Smooth muscle cell (in vitro differentiated cells): ENCODE measurements around the gene SREBF2. TPM values are rescaled to one million over a fixed set of nuclear protein-coding genes. Genes with fewer than 3 reads are reported as not detected.

ENCODE experiments used
- DNase-seq: peaks from one replicate; lab custom pipeline; 2025; ENCODE audit not compliant: unreplicated experiment; lab: John Stamatoyannopoulos, UW
- H2AFZ ChIP-seq: fragments of 200-600 bp; sonication (generic); 2 replicates; pipeline ENCODE4 v1.6.0; 2016; ENCODE audit warnings: antibody characterized with exemption, low read depth, mild to moderate bottlenecking
- H3F3A ChIP-seq: fragments of 200-600 bp; sonication (generic); 2 replicates; pipeline ENCODE4 v1.6.0; 2017; ENCODE audit warnings: antibody characterized with exemption, low read depth
- H3K27ac ChIP-seq: fragments of 200-600 bp; sonication (generic); 2 replicates; pipeline ENCODE4 v1.5.1; 2016; ENCODE audit warnings: low read depth, mild to moderate bottlenecking
- H3K27me3 ChIP-seq: fragments of 200-600 bp; sonication (generic); 2 replicates; pipeline ENCODE4 v1.6.1; 2016; ENCODE audit warnings: low read depth, mild to moderate bottlenecking
- H3K36me3 ChIP-seq: fragments of 200-600 bp; sonication (generic); 2 replicates; pipeline ENCODE4 v1.5.1; 2016; ENCODE audit warnings: low read depth
- H3K4me1 ChIP-seq: fragments of 200-600 bp; sonication (generic); 2 replicates; pipeline ENCODE4 v1.5.1; 2016; ENCODE audit warnings: low read depth
- H3K4me2 ChIP-seq: fragments of 200-600 bp; sonication (generic); 2 replicates; pipeline ENCODE4 v1.6.0; 2016; ENCODE audit warnings: mild to moderate bottlenecking
- H3K4me3 ChIP-seq: fragments of 200-600 bp; sonication (generic); 2 replicates; pipeline ENCODE4 v1.5.1; 2016; ENCODE audit warnings: mild to moderate bottlenecking
- H3K79me2 ChIP-seq: fragments of 200-600 bp; sonication (generic); 2 replicates; pipeline ENCODE4 v1.6.0; 2016; ENCODE audit warnings: low read depth, mild to moderate bottlenecking
- H3K9ac ChIP-seq: fragments of 200-600 bp; sonication (generic); 2 replicates; pipeline ENCODE4 v1.6.0; 2016; ENCODE audit warnings: low read depth
- H3K9me3 ChIP-seq: fragments of 200-600 bp; sonication (generic); replicated peaks from 2 replicates; pipeline ENCODE4 v1.5.1; 2016; ENCODE audit warnings: low read depth
- H4K20me1 ChIP-seq: fragments of 200-600 bp; sonication (generic); 2 replicates; pipeline ENCODE4 v1.6.0; 2016; ENCODE audit warnings: low read depth
- WGBS: methylation state at CpG from one replicate; pipeline ENCODE4 v1.1.7; 2016; ENCODE audit warnings: low lambda C conversion rate; 5-methylcytosine and 5-hydroxymethylcytosine counted together
- polyA plus RNA-seq: library from polyadenylated mRNA; unstranded; fragments of >200 nt; fragmentation: Nextera tagmentation; extraction: Ambion mirVana; gene quantifications from 2 replicates; pipeline ENCODE4 v1.2.1, GENCODE V29; 2016
- total RNA-seq: library from RNA; depleted of rRNA; stranded (reverse); fragments of >200 nt; gene quantifications from 2 replicates; pipeline ENCODE4 v1.2.3, GENCODE V29; 2014
- TF ChIP-seq, protein P1 (sequence below): fragments of 200-600 bp; sonication (generic); IDR thresholded peaks from 2 replicates; pipeline ENCODE4 v1.5.1; 2017; ENCODE audit warnings: borderline replicate concordance, mild to moderate bottlenecking, antibody characterized with exemption; ENCODE audit not compliant: insufficient read depth, poor library complexity, severe bottlenecking

Gene SREBF2
- total and polyA plus RNA-seq, 2 experiments from 2014 or later = 62.9 to 78.2 TPM

- Histone ChIP-seq H3K27ac (no peak overlapping the region), H3K9ac (no peak overlapping the region), H4K20me1 (peaks cover 48% of the 10 kb centered on the region), H3K4me3 (peak overlapping the region; percentile 38), H3K4me2 (peak overlapping the region; percentile 89), H3K9me3 (no peaks in the 10 kb centered on the region), H2AFZ (no peak overlapping the region), H3K79me2 (no peaks in the 10 kb centered on the region), H3K4me1 (peaks cover 7% of the 10 kb centered on the region), H3K27me3 (peaks cover 74% of the 10 kb centered on the region), H3K36me3 (no peaks in the 10 kb centered on the region), H3F3A (no peaks in the 10 kb centered on the region)
- no peak for DNase-seq
- TF ChIP-seq, protein P1, sequence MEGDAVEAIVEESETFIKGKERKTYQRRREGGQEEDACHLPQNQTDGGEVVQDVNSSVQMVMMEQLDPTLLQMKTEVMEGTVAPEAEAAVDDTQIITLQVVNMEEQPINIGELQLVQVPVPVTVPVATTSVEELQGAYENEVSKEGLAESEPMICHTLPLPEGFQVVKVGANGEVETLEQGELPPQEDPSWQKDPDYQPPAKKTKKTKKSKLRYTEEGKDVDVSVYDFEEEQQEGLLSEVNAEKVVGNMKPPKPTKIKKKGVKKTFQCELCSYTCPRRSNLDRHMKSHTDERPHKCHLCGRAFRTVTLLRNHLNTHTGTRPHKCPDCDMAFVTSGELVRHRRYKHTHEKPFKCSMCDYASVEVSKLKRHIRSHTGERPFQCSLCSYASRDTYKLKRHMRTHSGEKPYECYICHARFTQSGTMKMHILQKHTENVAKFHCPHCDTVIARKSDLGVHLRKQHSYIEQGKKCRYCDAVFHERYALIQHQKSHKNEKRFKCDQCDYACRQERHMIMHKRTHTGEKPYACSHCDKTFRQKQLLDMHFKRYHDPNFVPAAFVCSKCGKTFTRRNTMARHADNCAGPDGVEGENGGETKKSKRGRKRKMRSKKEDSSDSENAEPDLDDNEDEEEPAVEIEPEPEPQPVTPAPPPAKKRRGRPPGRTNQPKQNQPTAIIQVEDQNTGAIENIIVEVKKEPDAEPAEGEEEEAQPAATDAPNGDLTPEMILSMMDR = no peak
- whole genome bisulfite sequencing = 40% methylated on average over 16 of the region's 37 CpGs
Observed at GRCh38 chr22:41911001-41911611, 78.2 kb downstream of the SREBF2 start.

- Histone ChIP-seq H3K4me3 (no peak overlapping the region), H3K9me3 (no peaks in the 10 kb centered on the region), H3K9ac (no peak overlapping the region), H3K27ac (no peak overlapping the region), H2AFZ (no peak overlapping the region), H4K20me1 (peaks cover 34% of the 10 kb centered on the region), H3K79me2 (no peaks in the 10 kb centered on the region), H3K4me1 (peaks cover 7% of the 10 kb centered on the region), H3K27me3 (peaks cover 87% of the 10 kb centered on the region), H3K36me3 (no peaks in the 10 kb centered on the region), H3F3A (no peaks in the 10 kb centered on the region), H3K4me2 (no peak overlapping the region)
- WGBS = 83% methylated on average over 9 of the region's 9 CpGs
- no peak for DNase-seq
- TF ChIP-seq, protein P1 = no peak
Observed at GRCh38 chr22:41912338-41913039, 79.6 kb downstream of the SREBF2 start.

DNA sequence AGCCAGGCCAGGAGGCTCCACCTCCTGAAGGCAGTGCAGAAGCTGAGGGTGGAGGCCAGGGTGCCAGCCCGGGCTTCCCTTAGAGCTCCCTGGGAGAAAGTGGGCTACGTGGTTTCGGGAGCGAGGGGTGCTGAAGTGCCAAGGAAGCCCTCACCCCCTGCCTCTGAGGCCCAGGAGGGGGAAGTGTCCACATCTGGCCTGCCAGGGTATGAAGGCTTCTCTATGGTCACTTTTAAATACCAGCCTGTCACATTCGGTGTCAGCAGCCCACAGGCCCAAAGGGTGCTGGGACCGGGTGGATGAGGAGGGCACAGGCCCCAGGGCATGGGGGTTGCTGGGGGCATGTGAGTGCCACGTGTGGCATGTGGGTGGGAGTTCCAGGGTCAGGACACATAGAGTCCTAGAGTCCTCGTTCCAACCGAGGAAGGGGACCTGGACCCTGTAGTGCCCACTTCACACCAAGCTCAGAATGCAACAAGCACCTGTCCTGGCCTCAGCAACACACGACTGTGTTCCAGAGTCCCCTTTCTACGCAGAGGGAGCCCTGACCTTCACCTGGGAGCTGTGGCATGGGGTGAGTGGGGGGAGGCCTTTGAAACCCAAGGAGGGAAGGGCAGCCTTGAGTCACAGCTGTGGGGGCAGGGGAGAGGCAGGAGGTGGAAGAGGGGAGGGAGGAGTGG, 80.3 kb downstream of the SREBF2 start:
- Histone ChIP-seq H3K9ac (no peak overlapping the region), H3K4me2 (no peak overlapping the region), H3K4me1 (peaks cover 7% of the 10 kb centered on the region), H3F3A (no peaks in the 10 kb centered on the region), H4K20me1 (peaks cover 27% of the 10 kb centered on the region), H2AFZ (no peak overlapping the region), H3K9me3 (no peaks in the 10 kb centered on the region), H3K4me3 (no peak overlapping the region), H3K27me3 (peaks cover 94% of the 10 kb centered on the region), H3K79me2 (no peaks in the 10 kb centered on the region), H3K27ac (no peak overlapping the region), H3K36me3 (no peaks in the 10 kb centered on the region)
- DNase-seq = no peak
- WGBS = 72% methylated on average over 11 of the region's 11 CpGs
- TF ChIP-seq, protein P1 = no peak
